OCI-LY1 (cell line): ENCODE measurements around the gene MLF2.

ENCODE experiments used
- H2AFZ ChIP-seq: fragments of 200-600 bp; sonication (generic), shearing (Covaris generic); 2 replicates; pipeline ENCODE4 v1.6.0; 2014; ENCODE audit warnings: antibody characterized with exemption, mild to moderate bottlenecking, low read length
- H3F3A ChIP-seq: fragments of 200-600 bp; sonication (generic), shearing (Covaris generic); 2 replicates; pipeline ENCODE4 v1.6.0; 2014; ENCODE audit warnings: mild to moderate bottlenecking, antibody characterized with exemption, low read length, moderate library complexity; ENCODE audit not compliant: insufficient read depth
- H3K27ac ChIP-seq: fragments of 200-600 bp; sonication (generic); 2 replicates; pipeline ENCODE4 v1.5.1; 2014; ENCODE audit warnings: low read length, mixed run types, mild to moderate bottlenecking, low read depth; ENCODE audit not compliant: poor library complexity, severe bottlenecking
- H3K27me3 ChIP-seq: fragments of 200-600 bp; sonication (generic); 2 replicates; pipeline ENCODE4 v1.6.0; 2014; ENCODE audit warnings: antibody characterized with exemption, mild to moderate bottlenecking, low read length, moderate library complexity; ENCODE audit not compliant: insufficient read depth
- H3K36me3 ChIP-seq: fragments of 200-600 bp; sonication (generic); 2 replicates; pipeline ENCODE4 v1.6.1; 2014; ENCODE audit warnings: mild to moderate bottlenecking, antibody characterized with exemption, low read length, moderate library complexity, mixed read lengths; ENCODE audit not compliant: insufficient read depth
- H3K4me1 ChIP-seq: fragments of 200-600 bp; sonication (generic); 2 replicates; pipeline ENCODE4 v1.5.1; 2014; ENCODE audit warnings: mild to moderate bottlenecking, low read length, moderate library complexity; ENCODE audit not compliant: insufficient read depth, severe bottlenecking
- H3K4me2 ChIP-seq: fragments of 200-600 bp; sonication (generic), shearing (Covaris generic); 2 replicates; pipeline ENCODE4 v1.6.1; 2014; ENCODE audit warnings: low read length
- H3K4me3 ChIP-seq: fragments of 200-600 bp; sonication (generic); 2 replicates; pipeline ENCODE4 v1.5.1; 2014; ENCODE audit warnings: low read length, low read depth, mild to moderate bottlenecking, mixed read lengths; ENCODE audit not compliant: poor library complexity, severe bottlenecking
- H3K79me2 ChIP-seq: fragments of 200-600 bp; shearing (Covaris generic); 2 replicates; pipeline ENCODE4 v1.6.1; 2016; ENCODE audit warnings: mixed run types, low read length, mixed read lengths; ENCODE audit not compliant: insufficient read depth
- H3K9ac ChIP-seq: fragments of 200-600 bp; sonication (generic), shearing (Covaris generic); 2 replicates; pipeline ENCODE4 v1.6.1; 2014; ENCODE audit warnings: mild to moderate bottlenecking, low read length, mixed read lengths
- H3K9me2 ChIP-seq: fragments of 200-600 bp; sonication (generic), shearing (Covaris generic); 2 replicates; pipeline ENCODE4 v1.6.1; 2014; ENCODE audit warnings: low read depth, mild to moderate bottlenecking, low read length, mixed read lengths
- H3K9me3 ChIP-seq: fragments of 200-600 bp; shearing (Covaris generic); 2 replicates; pipeline ENCODE4 v1.6.1; 2014; ENCODE audit warnings: low read length, mixed read lengths
- H4K20me1 ChIP-seq: fragments of 200-600 bp; sonication (generic), shearing (Covaris generic); 2 replicates; pipeline ENCODE4 v1.6.0; 2016; ENCODE audit warnings: mild to moderate bottlenecking, low read length; ENCODE audit not compliant: insufficient read depth
- EZH2 ChIP-seq: fragments of 200-600 bp; sonication (generic), shearing (Covaris generic); IDR thresholded peaks from 2 replicates; pipeline ENCODE4 v1.8.0; 2017; ENCODE audit warnings: borderline replicate concordance, mixed run types, mild to moderate bottlenecking, antibody characterized with exemption, low read length, moderate library complexity, mixed read lengths
- TF ChIP-seq, protein P1 (sequence below): fragments of 200-600 bp; sonication (generic), shearing (Covaris generic); IDR thresholded peaks from 2 replicates; pipeline ENCODE4 v1.5.1; 2017; ENCODE audit warnings: mild to moderate bottlenecking, antibody characterized with exemption, low read length, moderate library complexity, mixed read lengths

Gene MLF2

DNA sequence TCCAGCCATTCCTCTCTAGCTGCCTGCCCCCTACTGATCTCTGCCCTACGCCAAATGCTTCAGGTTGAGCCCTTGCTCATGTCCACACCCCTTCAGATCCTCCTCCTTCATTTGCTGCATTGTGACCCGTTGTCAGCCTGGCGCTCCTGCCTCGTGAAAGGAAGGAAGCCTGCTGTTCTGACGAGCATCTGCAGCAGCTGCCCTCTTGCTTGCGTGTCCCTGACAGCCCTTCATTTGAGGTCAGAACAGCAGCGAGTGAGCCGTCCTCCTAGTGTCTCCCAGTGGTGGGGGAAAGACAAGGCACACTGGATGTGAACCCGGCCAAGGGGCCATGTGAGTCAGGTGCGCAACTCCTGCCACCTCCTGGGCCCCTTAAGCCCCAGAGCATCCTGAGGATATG, 49.3 kb downstream of the MLF2 start:
- Histone ChIP-seq H3K4me1 (peaks cover 11% of the 10 kb centered on the region), H3K9ac (no peak overlapping the region), H4K20me1 (no peaks in the 10 kb centered on the region), H3K27ac (no peak overlapping the region), H3K4me3 (no peak overlapping the region), H3K36me3 (no peaks in the 10 kb centered on the region), H2AFZ (no peak overlapping the region), H3K27me3 (peaks cover 20% of the 10 kb centered on the region; the same call in 1 of the 2 replicates), H3K9me2 (no peaks in the 10 kb centered on the region), H3F3A (no peaks in the 10 kb centered on the region), H3K79me2 (no peaks in the 10 kb centered on the region), H3K4me2 (no peak overlapping the region; the same call in 1 of the 2 replicates), H3K9me3 (no peaks in the 10 kb centered on the region)
- no peak for TF ChIP-seq EZH2
- TF ChIP-seq, protein P1, sequence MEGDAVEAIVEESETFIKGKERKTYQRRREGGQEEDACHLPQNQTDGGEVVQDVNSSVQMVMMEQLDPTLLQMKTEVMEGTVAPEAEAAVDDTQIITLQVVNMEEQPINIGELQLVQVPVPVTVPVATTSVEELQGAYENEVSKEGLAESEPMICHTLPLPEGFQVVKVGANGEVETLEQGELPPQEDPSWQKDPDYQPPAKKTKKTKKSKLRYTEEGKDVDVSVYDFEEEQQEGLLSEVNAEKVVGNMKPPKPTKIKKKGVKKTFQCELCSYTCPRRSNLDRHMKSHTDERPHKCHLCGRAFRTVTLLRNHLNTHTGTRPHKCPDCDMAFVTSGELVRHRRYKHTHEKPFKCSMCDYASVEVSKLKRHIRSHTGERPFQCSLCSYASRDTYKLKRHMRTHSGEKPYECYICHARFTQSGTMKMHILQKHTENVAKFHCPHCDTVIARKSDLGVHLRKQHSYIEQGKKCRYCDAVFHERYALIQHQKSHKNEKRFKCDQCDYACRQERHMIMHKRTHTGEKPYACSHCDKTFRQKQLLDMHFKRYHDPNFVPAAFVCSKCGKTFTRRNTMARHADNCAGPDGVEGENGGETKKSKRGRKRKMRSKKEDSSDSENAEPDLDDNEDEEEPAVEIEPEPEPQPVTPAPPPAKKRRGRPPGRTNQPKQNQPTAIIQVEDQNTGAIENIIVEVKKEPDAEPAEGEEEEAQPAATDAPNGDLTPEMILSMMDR, result no peak

DNA sequence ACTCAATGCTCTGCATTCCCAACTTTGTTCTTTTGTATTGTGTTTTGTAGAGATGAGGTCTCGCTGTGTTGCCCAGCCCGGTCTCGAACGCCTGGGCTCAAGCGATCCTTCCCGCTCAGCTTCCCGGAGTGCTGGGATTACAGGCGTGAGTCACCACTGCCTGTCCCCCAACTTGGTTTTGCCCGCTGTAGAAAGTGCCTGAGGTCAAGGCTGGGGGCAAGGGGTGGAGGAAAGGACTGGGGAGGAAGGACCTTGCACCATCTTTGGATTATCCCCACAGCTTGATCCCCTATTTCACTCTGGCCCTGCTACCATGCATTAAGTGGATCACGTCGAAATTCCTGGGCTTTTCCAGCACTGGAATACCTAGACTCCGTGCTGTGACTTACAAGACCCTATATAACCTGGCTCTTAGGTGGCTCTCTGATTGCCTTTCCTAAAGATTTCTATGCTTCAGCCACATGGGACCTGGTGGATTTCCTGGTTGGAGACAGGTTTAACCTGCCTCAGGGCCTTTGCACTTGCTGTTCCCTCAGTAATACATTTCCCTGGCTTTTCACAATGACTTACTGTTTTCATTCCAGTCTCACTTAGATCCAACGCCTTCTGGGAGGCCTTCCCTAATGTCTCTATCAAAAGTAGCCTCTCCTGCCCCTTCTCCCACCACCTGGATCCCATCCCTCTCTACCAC, 51.7 kb downstream of the MLF2 start:
- peaks cover 30% of the 10 kb centered on the region for H3K4me1 ChIP-seq

DNA sequence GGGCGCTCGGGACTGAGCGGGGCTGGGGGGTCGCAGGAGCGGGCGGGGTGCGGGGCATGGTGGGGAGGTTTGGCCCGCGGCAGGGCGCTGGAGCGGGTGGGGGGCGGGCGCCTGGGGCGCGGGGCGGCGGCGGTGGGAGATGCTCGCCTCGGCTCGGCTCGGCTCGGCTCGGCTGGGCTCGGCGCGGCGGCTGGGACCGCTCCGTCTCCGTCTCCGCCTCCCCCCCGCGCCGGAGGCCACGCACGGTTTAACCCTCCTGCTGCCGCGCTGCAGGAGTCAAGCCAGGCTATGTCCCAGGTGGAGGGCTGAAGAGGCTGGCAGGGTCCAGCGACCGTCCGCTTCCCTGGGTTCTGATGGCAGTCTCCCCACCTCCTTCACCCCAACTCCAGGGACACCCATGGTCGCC, 52.3 kb downstream of the MLF2 start, which contains the start of gene PIANP:
Gene PIANP, minus strand, starts transcription at position 170 of the 406 bp plus-strand sequence. CDS start 2,754 bp downstream, outside the sequence.
- Histone ChIP-seq H3K9me2 (no peaks in the 10 kb centered on the region), H3K79me2 (no peaks in the 10 kb centered on the region), H3K4me3 (peak within 1 kb of the TSS; percentile 50), H3K4me1 (peaks cover 35% of the 10 kb centered on the region), H3K4me2 (peak within 1 kb of the TSS; percentile 67), H2AFZ (no peak within 1 kb of the TSS), H3K27ac (no peak within 1 kb of the TSS), H4K20me1 (no peaks in the 10 kb centered on the region), H3K9me3 (no peaks in the 10 kb centered on the region), H3F3A (no peaks in the 10 kb centered on the region), H3K36me3 (no peaks in the 10 kb centered on the region), H3K27me3 (peaks cover 20% of the 10 kb centered on the region; the same call in 1 of the 2 replicates), H3K9ac (peak within 1 kb of the TSS; percentile 29; the same call in 1 of the 2 replicates)
- no peak for TF ChIP-seq EZH2
- TF ChIP-seq, protein P1, result no peak

More for the DNA sequence above, 51.7 kb downstream of the MLF2 start:
- Histone ChIP-seq H3K4me3 (peak overlapping the region; percentile 50), H3K4me2 (peak overlapping the region; percentile 67), H2AFZ (no peak overlapping the region), H3K27ac (no peak overlapping the region), H3F3A (no peaks in the 10 kb centered on the region), H3K9me3 (no peaks in the 10 kb centered on the region), H3K79me2 (no peaks in the 10 kb centered on the region), H3K9me2 (no peaks in the 10 kb centered on the region), H3K36me3 (no peaks in the 10 kb centered on the region), H4K20me1 (no peaks in the 10 kb centered on the region), H3K27me3 (peaks cover 20% of the 10 kb centered on the region; the same call in 1 of the 2 replicates), H3K9ac (no peak overlapping the region)
- TF ChIP-seq EZH2, result no peak
- TF ChIP-seq, protein P1, result no peak
